Ishikawa (cell line): ENCODE measurements around the gene GAB3.
"Not testable (repeated sequence)": the region's sequence is repeated elsewhere in the genome, so short reads cannot be mapped to it uniquely, and the experiment has no call there.

Experiments used
- CEBPB ChIP-seq: IDR thresholded peaks from 2 replicates; pipeline ENCODE4 v1.6.1; 2012
- CREB1 ChIP-seq: IDR thresholded peaks from 2 replicates; pipeline ENCODE4 v1.6.1; 2012; ENCODE audit warnings: low read depth
- EGR1 ChIP-seq: IDR thresholded peaks from 2 replicates; pipeline ENCODE4 v1.6.1; 2012
- EP300 ChIP-seq: IDR thresholded peaks from 2 replicates; pipeline ENCODE4 v1.6.1; 2012; ENCODE audit warnings: borderline replicate concordance
- FOXM1 ChIP-seq: IDR thresholded peaks from 2 replicates; pipeline ENCODE4 v1.6.1; 2012; ENCODE audit warnings: low read depth, borderline replicate concordance
- NFIC ChIP-seq: IDR thresholded peaks from 2 replicates; pipeline ENCODE4 v1.6.1; 2012
- RAD21 ChIP-seq: IDR thresholded peaks from 2 replicates; pipeline ENCODE4 v1.6.1; 2012; ENCODE audit warnings: low read depth
- TAF1 ChIP-seq: IDR thresholded peaks from 2 replicates; pipeline ENCODE4 v1.6.1; 2012; ENCODE audit warnings: low read depth, mild to moderate bottlenecking
- TCF12 ChIP-seq: IDR thresholded peaks from 2 replicates; pipeline ENCODE4 v1.6.1; 2012; ENCODE audit warnings: low read depth
- TEAD4 ChIP-seq: IDR thresholded peaks from 2 replicates; pipeline ENCODE4 v1.6.1; 2012
- YY1 ChIP-seq: IDR thresholded peaks from 2 replicates; pipeline ENCODE4 v1.6.1; 2012; ENCODE audit warnings: low read depth
- ZBTB7A ChIP-seq: IDR thresholded peaks from 2 replicates; pipeline ENCODE4 v1.6.1; 2012; ENCODE audit warnings: low read depth
- TF ChIP-seq, protein P1 (sequence below): IDR thresholded peaks from 2 replicates; pipeline ENCODE4 v1.6.1; 2012
- TF ChIP-seq, protein P2 (sequence below): IDR thresholded peaks from 2 replicates; pipeline ENCODE4 v1.6.1; 2012
- TF ChIP-seq, protein P3 (sequence below): IDR thresholded peaks from 2 replicates; pipeline ENCODE4 v1.6.1; 2012; ENCODE audit warnings: low read depth, mild to moderate bottlenecking

Gene GAB3

DNA sequence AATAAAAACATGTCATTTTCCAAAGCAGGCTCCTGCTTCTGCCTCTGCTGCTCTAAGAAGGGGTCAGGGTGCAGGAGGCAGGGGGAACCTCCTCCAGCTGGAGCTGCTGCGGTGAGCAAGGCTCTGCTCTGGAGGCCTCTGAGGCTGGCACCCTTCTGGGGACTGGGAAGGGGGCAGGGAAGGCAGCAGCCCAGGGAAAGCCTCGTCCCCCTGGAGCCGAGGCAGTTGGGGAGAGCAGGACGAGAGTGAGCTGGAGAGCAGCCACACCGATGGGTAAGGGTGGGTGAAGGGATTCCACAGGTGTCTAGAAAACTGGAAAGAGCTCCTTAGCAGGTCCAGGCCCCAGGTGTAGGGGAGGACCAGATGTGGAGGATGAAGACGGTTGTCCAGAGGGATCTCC is 95.5 kb downstream of the GAB3 start:
- no peak for TF ChIP-seq YY1
- no peak for TF ChIP-seq CEBPB
- TF ChIP-seq, protein P1, sequence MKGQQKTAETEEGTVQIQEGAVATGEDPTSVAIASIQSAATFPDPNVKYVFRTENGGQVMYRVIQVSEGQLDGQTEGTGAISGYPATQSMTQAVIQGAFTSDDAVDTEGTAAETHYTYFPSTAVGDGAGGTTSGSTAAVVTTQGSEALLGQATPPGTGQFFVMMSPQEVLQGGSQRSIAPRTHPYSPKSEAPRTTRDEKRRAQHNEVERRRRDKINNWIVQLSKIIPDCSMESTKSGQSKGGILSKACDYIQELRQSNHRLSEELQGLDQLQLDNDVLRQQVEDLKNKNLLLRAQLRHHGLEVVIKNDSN = no peak

DNA sequence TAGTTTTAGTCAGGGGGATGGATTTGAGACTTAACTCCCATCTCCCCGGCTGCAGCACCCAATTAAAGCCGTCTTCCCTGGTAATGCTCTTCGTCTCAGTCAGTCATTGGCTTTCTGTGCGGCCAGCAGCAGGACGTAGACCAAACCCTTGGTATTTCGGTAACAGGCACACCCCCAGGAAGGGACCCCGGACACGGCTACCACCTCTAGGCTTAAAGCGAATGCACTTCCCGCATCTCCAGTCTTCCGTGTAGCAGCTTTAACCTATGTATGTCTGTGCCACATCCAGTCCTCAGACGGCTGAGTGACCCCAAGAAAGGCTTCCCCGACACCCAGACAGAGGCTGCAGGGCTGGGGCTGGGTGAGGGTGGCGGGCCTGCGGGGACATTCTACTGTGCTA is 96.0 kb downstream of the GAB3 start:
- no peak for TF ChIP-seq EP300
- TF ChIP-seq, protein P2, sequence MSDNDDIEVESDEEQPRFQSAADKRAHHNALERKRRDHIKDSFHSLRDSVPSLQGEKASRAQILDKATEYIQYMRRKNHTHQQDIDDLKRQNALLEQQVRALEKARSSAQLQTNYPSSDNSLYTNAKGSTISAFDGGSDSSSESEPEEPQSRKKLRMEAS = no peak
- no peak for TF ChIP-seq TCF12
- TF ChIP-seq, protein P3, sequence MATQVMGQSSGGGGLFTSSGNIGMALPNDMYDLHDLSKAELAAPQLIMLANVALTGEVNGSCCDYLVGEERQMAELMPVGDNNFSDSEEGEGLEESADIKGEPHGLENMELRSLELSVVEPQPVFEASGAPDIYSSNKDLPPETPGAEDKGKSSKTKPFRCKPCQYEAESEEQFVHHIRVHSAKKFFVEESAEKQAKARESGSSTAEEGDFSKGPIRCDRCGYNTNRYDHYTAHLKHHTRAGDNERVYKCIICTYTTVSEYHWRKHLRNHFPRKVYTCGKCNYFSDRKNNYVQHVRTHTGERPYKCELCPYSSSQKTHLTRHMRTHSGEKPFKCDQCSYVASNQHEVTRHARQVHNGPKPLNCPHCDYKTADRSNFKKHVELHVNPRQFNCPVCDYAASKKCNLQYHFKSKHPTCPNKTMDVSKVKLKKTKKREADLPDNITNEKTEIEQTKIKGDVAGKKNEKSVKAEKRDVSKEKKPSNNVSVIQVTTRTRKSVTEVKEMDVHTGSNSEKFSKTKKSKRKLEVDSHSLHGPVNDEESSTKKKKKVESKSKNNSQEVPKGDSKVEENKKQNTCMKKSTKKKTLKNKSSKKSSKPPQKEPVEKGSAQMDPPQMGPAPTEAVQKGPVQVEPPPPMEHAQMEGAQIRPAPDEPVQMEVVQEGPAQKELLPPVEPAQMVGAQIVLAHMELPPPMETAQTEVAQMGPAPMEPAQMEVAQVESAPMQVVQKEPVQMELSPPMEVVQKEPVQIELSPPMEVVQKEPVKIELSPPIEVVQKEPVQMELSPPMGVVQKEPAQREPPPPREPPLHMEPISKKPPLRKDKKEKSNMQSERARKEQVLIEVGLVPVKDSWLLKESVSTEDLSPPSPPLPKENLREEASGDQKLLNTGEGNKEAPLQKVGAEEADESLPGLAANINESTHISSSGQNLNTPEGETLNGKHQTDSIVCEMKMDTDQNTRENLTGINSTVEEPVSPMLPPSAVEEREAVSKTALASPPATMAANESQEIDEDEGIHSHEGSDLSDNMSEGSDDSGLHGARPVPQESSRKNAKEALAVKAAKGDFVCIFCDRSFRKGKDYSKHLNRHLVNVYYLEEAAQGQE = no peak
- no peak for TF ChIP-seq TEAD4
- TF ChIP-seq CEBPB = no peak
- no peak for TF ChIP-seq RAD21
- TF ChIP-seq CREB1 = no peak

DNA sequence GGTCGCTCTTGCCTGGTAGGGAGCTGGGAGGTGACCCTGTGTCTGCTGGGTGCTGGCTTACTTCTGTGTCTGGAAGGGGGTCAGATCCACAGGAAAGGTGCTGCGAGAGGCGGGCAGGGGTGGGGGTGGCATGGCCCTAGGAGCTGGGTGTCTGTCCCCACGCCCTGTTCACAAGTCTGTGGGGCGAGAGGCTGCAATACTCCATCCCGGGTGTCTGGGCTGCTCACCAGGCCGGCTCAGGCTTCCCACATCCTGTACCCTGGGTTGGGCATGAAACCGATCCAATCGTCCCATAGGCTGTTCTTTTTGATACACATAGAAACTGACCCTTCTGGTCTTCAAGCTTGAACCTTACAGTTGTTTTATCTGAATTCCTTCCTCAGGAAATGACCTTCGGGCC is 96.5 kb downstream of the GAB3 start:
- TF ChIP-seq ZBTB7A (no peak), CREB1 (no peak), CEBPB (no peak)

DNA sequence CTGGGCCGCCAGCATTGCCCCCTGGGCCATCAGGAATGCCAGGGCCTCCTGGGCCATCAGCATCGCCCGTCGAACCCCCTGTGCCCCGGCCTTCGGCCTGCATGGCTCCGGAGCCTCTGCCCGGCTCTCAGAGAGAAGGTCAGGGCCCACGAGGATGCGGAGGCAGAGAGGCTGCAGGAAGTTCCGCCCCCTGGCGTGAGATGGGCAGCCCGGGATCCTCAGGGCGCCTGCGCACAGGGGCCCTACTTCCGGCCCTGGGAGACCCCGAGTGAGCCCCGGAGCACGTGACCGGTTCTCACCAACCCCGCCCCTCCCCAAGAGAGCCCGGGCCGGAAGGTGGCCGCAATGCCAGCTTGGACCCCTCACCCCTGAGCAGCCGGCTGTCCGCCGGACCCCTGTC is 97.5 kb downstream of the GAB3 start, which contains the start of gene CTAG2:
Gene CTAG2 (minus strand): TSS at position 167 of the 400 bp plus-strand sequence. CDS start 64 bp downstream, at position 103.
- TF ChIP-seq EP300, YY1, RAD21: not testable (repeated sequence)

DNA sequence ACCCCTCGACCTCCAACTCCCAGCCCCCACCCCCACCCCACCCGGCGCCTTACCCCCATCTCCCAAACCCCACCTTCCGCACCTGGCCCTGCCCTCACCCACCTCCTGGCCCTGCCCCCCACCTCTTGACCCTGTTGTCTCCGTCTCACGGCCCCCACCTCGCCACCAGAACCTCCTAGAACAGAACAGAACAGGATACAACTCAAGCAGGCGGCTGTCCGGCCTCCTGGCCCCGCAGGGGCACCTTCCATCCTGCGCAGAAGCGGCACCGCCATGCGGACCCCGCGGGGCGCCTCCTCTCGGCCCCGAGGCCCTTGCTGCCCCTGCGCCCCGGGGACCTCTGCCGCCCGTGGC is 97.9 kb downstream of the GAB3 start:
- TF ChIP-seq CREB1 (no peak), RAD21 (no peak), FOXM1 (no peak), YY1 (no peak), EGR1 (no peak), NFIC (no peak), EP300 (no peak), TCF12 (no peak), TEAD4 (no peak), TAF1 (no peak), CEBPB (no peak), ZBTB7A (no peak)
- TF ChIP-seq, protein P2 = no peak
- TF ChIP-seq, protein P3 = no peak
- TF ChIP-seq, protein P1 = no peak

DNA sequence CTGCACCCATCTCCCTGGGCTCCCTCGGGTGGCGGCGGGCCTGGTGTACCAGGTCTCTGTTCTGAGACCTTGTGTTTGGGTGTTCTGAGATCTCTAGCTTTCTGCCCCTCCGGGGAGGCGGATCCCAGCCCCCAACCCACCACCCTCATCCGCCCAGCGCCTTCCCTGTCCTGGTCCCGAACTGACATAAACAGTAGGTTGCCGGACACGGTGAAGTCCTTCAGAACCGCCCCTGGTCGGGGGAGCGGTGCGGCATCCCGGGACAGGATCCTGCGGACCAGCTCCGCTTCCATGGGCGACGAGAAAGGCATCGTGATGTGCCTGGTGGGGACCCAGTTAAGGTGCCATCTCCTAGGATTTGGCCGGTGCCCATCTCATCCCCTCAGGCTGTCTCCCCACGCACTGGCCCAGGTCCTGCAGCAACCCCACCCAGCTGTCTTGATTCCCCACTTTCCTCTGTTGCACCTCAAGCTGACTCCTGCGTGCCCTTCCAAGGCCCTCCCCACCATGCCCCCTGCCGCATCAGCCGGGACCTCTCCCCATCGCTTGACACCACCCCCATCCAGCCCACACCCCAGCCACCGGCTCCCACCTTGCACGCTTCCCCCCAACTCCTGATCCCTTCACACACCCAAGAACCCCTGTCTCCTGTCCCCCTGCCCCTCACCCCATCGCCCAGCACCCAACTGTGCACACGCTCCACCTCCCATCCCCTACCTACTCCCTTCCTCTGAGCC is 98.4 kb downstream of the GAB3 start:
- TF ChIP-seq CREB1 (no peak), NFIC (no peak), TCF12 (no peak), YY1 (no peak), EGR1 (no peak), CEBPB (no peak), EP300 (no peak), TAF1 (no peak), ZBTB7A (no peak), FOXM1 (no peak), RAD21 (no peak), TEAD4 (no peak)
- TF ChIP-seq, protein P2 = no peak
- TF ChIP-seq, protein P1 = no peak
- TF ChIP-seq, protein P3 = no peak
